ENCODE data around the gene OCA2. TPM values are rescaled to one million over a fixed set of nuclear protein-coding genes. Genes with fewer than 3 reads are reported as not detected.

The OCA2 gene
- polyA plus RNA-seq, 1 donor (not counting 4 experiments of a cell fraction or from before 2014, with no cell fraction given) = 0.05 TPM

DNA sequence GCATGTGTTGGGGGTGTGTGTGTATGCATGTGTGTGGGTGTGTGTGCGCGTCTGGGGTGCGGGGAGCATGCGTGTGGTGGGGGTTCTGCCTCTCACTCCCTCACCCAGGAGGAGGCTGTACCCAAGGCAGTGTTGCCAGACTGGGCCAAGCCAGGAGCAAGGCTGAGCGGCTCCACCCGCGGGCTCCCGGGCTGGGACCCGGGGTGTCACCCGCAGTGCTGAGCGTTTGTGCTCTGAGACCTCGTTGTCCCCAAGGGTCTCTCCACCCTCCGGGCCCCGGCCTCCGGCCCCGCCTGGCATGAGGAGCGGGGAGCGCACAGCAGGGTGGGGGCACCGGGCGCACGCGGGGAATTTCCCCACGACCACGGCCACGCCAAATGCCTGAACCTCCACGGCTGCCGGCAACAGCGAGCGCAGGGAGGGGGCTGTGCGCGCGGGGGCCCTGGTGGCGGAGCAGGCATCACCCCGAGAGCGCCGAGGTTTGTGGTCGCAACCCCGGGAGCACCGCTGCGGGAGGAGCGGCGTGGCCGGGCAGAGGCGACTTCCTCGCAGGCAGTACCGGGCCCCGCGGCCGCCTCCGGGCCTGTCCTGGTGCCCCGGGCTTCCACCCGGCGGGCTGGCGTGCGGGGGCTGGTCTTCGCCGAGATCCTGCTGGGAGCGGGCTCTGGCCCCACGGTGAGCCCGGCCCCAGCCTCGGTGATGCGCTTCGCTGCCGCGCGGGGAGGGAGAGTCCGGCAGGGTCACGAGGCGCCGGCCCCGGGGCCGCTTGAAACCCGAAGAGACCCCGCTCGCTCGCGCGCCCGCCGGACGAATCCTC is 7.4 kb upstream of the OCA2 start:
- no peak for DNase-seq (ENCODE audit: low read depth, low spot score)

DNA sequence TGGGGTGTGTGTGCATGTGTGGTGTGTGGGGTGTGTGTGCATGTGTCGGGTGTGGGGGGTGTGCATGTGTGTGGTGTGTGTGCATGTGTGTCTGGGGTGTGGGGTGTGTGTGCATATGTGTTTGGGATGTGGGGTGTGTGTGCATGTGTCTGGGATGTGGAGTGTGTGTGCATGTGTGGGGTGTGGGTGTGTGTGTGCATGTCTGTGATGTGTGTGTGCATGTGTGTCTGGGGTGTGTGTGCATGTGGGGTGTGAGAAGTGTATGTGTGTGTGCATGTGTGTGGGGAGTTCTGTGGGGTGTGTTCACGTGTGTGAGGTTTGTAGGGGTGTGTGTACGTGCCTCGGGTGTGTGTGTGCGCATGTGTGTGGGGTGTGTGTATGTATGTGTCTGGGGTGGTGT is 6.7 kb upstream of the OCA2 start:
- H3K4me3 ChIP-seq (ENCODE audit: control insufficient read depth in 2 of 3, extremely low read depth in 1 of 3, insufficient read depth in 2 of 3, low read depth in 1 of 3, low read length in 3 of 3) = no peak overlapping the region
- no peak for TF ChIP-seq EZH2 (IDR thresholded peaks at IDR 0.05; ENCODE audit: low read length)
- TF ChIP-seq, protein P1, sequence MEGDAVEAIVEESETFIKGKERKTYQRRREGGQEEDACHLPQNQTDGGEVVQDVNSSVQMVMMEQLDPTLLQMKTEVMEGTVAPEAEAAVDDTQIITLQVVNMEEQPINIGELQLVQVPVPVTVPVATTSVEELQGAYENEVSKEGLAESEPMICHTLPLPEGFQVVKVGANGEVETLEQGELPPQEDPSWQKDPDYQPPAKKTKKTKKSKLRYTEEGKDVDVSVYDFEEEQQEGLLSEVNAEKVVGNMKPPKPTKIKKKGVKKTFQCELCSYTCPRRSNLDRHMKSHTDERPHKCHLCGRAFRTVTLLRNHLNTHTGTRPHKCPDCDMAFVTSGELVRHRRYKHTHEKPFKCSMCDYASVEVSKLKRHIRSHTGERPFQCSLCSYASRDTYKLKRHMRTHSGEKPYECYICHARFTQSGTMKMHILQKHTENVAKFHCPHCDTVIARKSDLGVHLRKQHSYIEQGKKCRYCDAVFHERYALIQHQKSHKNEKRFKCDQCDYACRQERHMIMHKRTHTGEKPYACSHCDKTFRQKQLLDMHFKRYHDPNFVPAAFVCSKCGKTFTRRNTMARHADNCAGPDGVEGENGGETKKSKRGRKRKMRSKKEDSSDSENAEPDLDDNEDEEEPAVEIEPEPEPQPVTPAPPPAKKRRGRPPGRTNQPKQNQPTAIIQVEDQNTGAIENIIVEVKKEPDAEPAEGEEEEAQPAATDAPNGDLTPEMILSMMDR (optimal IDR thresholded peaks at IDR 0.05 in 1 of 3, IDR thresholded peaks at IDR 0.05 in 1 of 3, conservative IDR thresholded peaks at IDR 0.05 in 1 of 3; ENCODE audit: extremely low read depth in 1 of 3, insufficient read depth in 2 of 3, low read length in 3 of 3) = no peak
- no peaks in the 10 kb centered on the region for H3K9me1 ChIP-seq (ENCODE audit: control insufficient read depth, extremely low read depth, insufficient read depth, low read length)
- no peak for DNase-seq (ENCODE audit: low read depth, low spot score)
- H3K36me3 ChIP-seq (ENCODE audit: control insufficient read depth in 2 of 2, extremely low read depth in 1 of 2, insufficient read depth in 2 of 2, low read length in 2 of 2) = no peaks in the 10 kb centered on the region
- H2AFZ ChIP-seq (ENCODE audit: control insufficient read depth, low read length) = no peak overlapping the region
- H3K4me2 ChIP-seq (ENCODE audit: control insufficient read depth, extremely low read depth, insufficient read depth, low read depth, low read length) = no peak overlapping the region
- no peaks in the 10 kb centered on the region for H3K9me3 ChIP-seq (ENCODE audit: control insufficient read depth, low read depth, low read length)
- dilution Hi-C loops (cut with MboI; ENCODE audit: extremely low pct_ligation_motif_present, low sequenced_read_pairs) = no loop called here
- H3K9ac ChIP-seq (ENCODE audit: control insufficient read depth, extremely low read depth, insufficient read depth, low read length) = no peak overlapping the region
- FAIRE-seq = no peak
- H3K4me1 ChIP-seq (ENCODE audit: control insufficient read depth, extremely low read depth, insufficient read depth, low read length) = peaks cover 2% of the 10 kb centered on the region
- H3K79me2 ChIP-seq (ENCODE audit: control insufficient read depth, insufficient read depth, low read length) = no peaks in the 10 kb centered on the region
- H3K27ac ChIP-seq (ENCODE audit: control insufficient read depth, insufficient read depth, low read length) = no peak overlapping the region
- H3K27me3 ChIP-seq (ENCODE audit: control insufficient read depth, extremely low read depth, insufficient read depth, low read length) = peaks cover 26% of the 10 kb centered on the region
- H4K20me1 ChIP-seq (ENCODE audit: control insufficient read depth, extremely low read depth, insufficient read depth, low read length) = no peaks in the 10 kb centered on the region

More for the DNA sequence above, 7.4 kb upstream of the OCA2 start:
- Histone ChIP-seq H3K9ac (ENCODE audit: control insufficient read depth, extremely low read depth, insufficient read depth, low read length) (no peak overlapping the region), H3K4me3 (ENCODE audit: control insufficient read depth in 2 of 3, extremely low read depth in 1 of 3, insufficient read depth in 2 of 3, low read depth in 1 of 3, low read length in 3 of 3) (peak overlapping the region; percentile 27 to 50 (median 32)), H3K36me3 (ENCODE audit: control insufficient read depth in 2 of 2, extremely low read depth in 1 of 2, insufficient read depth in 2 of 2, low read length in 2 of 2) (peaks cover 0 to 2% of the 10 kb centered on the region in 2 experiments), H3K27ac (ENCODE audit: control insufficient read depth, insufficient read depth, low read length) (no peak overlapping the region), H3K4me2 (ENCODE audit: control insufficient read depth, extremely low read depth, insufficient read depth, low read depth, low read length) (peak overlapping the region; percentile 50), H3K9me1 (ENCODE audit: control insufficient read depth, extremely low read depth, insufficient read depth, low read length) (no peaks in the 10 kb centered on the region), H3K4me1 (ENCODE audit: control insufficient read depth, extremely low read depth, insufficient read depth, low read length) (peaks cover 2% of the 10 kb centered on the region), H4K20me1 (ENCODE audit: control insufficient read depth, extremely low read depth, insufficient read depth, low read length) (no peaks in the 10 kb centered on the region), H3K9me3 (ENCODE audit: control insufficient read depth, low read depth, low read length) (no peaks in the 10 kb centered on the region), H3K79me2 (ENCODE audit: control insufficient read depth, insufficient read depth, low read length) (no peaks in the 10 kb centered on the region), H2AFZ (ENCODE audit: control insufficient read depth, low read length) (peak overlapping the region; percentile 46), H3K27me3 (ENCODE audit: control insufficient read depth, extremely low read depth, insufficient read depth, low read length) (peaks cover 26% of the 10 kb centered on the region)
- dilution Hi-C loops (cut with MboI; ENCODE audit: extremely low pct_ligation_motif_present, low sequenced_read_pairs) = no loop called here
- TF ChIP-seq EZH2 (IDR thresholded peaks at IDR 0.05; ENCODE audit: low read length) = no peak
- TF ChIP-seq, protein P1 (optimal IDR thresholded peaks at IDR 0.05 in 1 of 3, IDR thresholded peaks at IDR 0.05 in 1 of 3, conservative IDR thresholded peaks at IDR 0.05 in 1 of 3; ENCODE audit: extremely low read depth in 1 of 3, insufficient read depth in 2 of 3, low read length in 3 of 3) = no peak
- no peak for FAIRE-seq
